ENCODE results near the gene EDN1. TPM values are rescaled to one million over a fixed set of nuclear protein-coding genes. Genes with fewer than 3 reads are reported as not detected.

EDN1 gene
- total RNA-seq, 1 donor from 2014 or later = 2.9 TPM

DNA sequence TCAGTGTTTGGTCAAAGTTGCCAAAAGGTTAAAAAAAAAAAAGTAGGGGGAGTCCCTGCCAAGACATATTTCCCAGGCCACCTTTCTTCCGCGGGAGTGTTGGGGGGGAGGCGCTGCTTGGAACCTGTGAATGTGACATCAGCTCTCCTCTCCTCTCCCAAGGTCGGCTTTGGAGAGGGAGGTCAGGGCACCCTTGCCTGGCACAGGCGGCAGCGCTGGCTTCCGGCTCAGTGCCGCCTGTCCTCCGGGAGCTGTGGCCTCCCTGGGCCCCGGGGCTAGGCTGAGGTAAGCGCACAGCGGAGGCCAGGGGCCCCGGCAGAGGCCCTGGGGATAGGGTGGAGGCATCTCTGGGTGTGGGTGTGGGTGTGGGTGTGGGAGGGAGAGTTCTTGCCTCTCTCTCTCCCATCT lies 1.9 kb upstream of the EDN1 start:
- Histone ChIP-seq H3K4me3 (ENCODE audit: low read depth, low read length) (peak overlapping the region; percentile 47), H3K36me3 (ENCODE audit: control insufficient read depth, insufficient read depth, low read length) (peaks cover under 1% of the 10 kb centered on the region), H3K27me3 (ENCODE audit: control insufficient read depth, insufficient read depth, low read length) (no peaks in the 10 kb centered on the region)
- TF ChIP-seq, protein P1, sequence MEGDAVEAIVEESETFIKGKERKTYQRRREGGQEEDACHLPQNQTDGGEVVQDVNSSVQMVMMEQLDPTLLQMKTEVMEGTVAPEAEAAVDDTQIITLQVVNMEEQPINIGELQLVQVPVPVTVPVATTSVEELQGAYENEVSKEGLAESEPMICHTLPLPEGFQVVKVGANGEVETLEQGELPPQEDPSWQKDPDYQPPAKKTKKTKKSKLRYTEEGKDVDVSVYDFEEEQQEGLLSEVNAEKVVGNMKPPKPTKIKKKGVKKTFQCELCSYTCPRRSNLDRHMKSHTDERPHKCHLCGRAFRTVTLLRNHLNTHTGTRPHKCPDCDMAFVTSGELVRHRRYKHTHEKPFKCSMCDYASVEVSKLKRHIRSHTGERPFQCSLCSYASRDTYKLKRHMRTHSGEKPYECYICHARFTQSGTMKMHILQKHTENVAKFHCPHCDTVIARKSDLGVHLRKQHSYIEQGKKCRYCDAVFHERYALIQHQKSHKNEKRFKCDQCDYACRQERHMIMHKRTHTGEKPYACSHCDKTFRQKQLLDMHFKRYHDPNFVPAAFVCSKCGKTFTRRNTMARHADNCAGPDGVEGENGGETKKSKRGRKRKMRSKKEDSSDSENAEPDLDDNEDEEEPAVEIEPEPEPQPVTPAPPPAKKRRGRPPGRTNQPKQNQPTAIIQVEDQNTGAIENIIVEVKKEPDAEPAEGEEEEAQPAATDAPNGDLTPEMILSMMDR (IDR thresholded peaks at IDR 0.05; ENCODE audit: insufficient read depth, low read length, severe bottlenecking) = no peak
- DNase-seq (ENCODE audit: low read depth) (no peak), FAIRE-seq (no peak)

DNA sequence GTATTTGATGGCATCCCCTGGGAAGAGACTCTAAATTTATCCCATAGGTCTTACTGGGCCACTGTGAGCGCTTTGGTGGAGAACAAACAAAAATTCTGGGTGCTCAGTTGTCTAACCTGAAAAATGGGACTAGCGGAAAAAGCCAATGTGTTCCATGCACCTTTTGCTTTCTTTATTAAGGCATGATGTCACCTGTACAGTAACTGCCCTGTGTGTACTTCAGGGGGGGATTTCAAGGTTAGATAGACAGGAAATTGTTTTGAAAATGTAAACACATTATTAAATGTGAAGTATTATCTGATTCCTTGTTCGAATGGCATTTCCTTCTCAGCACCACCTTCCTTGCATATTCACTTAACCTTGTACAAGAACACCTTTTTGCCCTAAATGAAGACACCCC lies 1.2 kb upstream of the EDN1 start:
- peaks cover 1% of the 10 kb centered on the region for H3K36me3 ChIP-seq (ENCODE audit: control insufficient read depth, insufficient read depth, low read length)
- DNase-seq (ENCODE audit: low read depth) (peak; percentile 56), FAIRE-seq (no peak)
- no peak overlapping the region for H3K4me3 ChIP-seq (ENCODE audit: low read depth, low read length)
- TF ChIP-seq, protein P1 (IDR thresholded peaks at IDR 0.05; ENCODE audit: insufficient read depth, low read length, severe bottlenecking) = no peak
- no peaks in the 10 kb centered on the region for H3K27me3 ChIP-seq (ENCODE audit: control insufficient read depth, insufficient read depth, low read length)

DNA sequence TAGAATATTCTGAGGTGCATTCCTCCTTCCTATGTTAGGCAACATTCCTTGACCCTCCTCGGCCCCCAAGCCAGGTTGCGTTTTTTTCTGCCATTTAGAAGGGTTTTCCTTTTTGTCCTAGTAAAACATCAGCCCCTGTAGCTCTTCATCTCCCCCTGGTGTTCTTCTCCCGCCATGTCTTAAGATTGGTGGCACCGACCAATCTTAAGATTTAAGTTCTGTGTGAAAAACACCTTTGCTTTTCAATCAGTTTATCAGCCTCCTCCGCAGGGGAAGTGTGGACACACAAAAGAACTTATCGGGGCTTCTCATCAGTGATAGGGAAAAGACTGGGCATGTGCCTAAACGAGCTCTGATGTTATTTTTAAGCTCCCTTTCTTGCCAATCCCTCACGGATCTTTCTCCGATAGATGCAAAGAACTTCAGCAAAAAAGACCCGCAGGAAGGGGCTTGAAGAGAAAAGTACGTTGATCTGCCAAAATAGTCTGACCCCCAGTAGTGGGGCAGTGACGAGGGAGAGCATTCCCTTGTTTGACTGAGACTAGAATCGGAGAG lies 719 bp upstream of the EDN1 start:
- DNase-seq (ENCODE audit: low read depth) = peak; percentile 78
- peaks cover 1% of the 10 kb centered on the region for H3K36me3 ChIP-seq (ENCODE audit: control insufficient read depth, insufficient read depth, low read length)
- TF ChIP-seq, protein P1 (IDR thresholded peaks at IDR 0.05; ENCODE audit: insufficient read depth, low read length, severe bottlenecking) = peak; percentile 79
- peak overlapping the region; percentile 48 for H3K4me3 ChIP-seq (ENCODE audit: low read depth, low read length)
- H3K27me3 ChIP-seq (ENCODE audit: control insufficient read depth, insufficient read depth, low read length) = no peaks in the 10 kb centered on the region
- no peak for FAIRE-seq

DNA sequence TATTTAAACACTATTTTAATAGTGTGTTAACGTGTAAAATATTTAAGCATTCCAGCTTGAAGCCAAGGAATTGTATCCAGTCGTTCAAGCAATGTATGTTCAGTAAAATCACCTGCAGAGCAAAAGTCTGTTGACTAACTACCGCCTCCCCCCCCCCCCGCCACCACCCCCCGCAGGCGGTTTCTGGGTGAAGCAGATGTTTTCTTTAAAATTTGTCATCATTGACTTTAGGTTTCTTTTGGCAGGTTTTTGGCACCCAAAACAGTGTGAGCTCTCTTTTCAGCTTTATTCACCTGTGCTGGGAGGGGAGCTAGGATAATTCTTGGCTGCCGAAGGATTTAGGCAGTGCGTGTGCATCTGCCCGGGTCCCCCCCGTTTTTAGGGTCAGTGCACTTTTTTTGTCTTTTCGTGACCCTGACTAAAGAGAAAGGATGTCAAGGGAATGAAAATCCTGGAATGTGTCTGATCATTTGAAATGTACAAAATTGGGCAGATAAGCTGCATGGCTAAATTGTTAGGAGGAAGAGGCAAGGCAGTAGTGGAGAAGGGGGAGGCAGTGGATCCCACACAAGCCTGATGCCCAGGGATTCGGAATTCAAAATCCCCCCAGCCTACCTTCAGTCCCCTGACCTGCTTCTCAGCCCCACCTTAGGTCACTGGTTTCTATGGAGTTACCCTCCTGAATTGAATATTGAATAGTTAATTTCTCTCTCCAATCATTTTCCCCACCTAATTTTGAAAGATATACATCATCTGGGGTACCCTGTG lies 1.1 kb downstream of the EDN1 start:
- DNase-seq (ENCODE audit: low read depth) (peak; percentile 39), FAIRE-seq (no peak)
- Histone ChIP-seq H3K36me3 (ENCODE audit: control insufficient read depth, insufficient read depth, low read length) (peaks cover 1% of the 10 kb centered on the region), H3K27me3 (ENCODE audit: control insufficient read depth, insufficient read depth, low read length) (no peaks in the 10 kb centered on the region), H3K4me3 (ENCODE audit: low read depth, low read length) (peak overlapping the region; percentile 48)
- TF ChIP-seq, protein P1 (IDR thresholded peaks at IDR 0.05; ENCODE audit: insufficient read depth, low read length, severe bottlenecking) = no peak

DNA sequence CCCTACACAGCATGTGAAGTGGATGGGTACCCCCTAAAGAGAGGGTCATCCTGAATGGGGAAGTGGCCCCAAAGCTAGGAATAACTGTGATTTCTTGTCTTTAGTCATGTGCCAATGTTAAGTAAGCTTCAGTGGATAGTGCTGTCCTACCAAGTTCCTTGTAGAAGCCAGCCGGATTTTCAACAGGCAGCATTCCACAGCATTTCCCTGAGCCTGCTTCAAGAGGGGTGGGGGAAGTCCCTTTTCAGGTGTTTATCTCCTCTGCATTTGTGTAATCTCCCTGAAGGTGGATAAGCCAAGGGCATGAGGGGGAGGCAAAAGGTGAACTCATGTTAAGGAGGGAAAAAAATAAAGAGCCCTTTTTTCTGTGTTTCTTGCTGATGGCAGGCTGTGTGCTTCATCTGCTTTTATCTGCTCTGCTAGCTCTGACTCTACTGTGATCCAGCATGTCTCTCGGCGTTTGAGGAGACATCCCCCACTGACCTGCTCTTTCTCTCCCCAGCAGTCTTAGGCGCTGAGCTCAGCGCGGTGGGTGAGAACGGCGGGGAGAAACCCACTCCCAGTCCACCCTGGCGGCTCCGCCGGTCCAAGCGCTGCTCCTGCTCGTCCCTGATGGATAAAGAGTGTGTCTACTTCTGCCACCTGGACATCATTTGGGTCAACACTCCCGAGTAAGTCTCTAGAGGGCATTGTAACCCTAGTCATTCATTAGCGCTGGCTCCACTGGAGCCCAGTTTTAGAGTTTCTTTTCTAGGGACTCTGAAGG lies 1.9 kb downstream of the EDN1 start:
- TF ChIP-seq, protein P1 (IDR thresholded peaks at IDR 0.05; ENCODE audit: insufficient read depth, low read length, severe bottlenecking) = peak; percentile 39
- DNase-seq (ENCODE audit: low read depth) = peak; percentile 55
- FAIRE-seq = no peak
- peak overlapping the region; percentile 48 for H3K4me3 ChIP-seq (ENCODE audit: low read depth, low read length)
- H3K36me3 ChIP-seq (ENCODE audit: control insufficient read depth, insufficient read depth, low read length) = peaks cover 1% of the 10 kb centered on the region
- no peaks in the 10 kb centered on the region for H3K27me3 ChIP-seq (ENCODE audit: control insufficient read depth, insufficient read depth, low read length)
